ENCODE measurements around the gene GNAI1.

DNA sequence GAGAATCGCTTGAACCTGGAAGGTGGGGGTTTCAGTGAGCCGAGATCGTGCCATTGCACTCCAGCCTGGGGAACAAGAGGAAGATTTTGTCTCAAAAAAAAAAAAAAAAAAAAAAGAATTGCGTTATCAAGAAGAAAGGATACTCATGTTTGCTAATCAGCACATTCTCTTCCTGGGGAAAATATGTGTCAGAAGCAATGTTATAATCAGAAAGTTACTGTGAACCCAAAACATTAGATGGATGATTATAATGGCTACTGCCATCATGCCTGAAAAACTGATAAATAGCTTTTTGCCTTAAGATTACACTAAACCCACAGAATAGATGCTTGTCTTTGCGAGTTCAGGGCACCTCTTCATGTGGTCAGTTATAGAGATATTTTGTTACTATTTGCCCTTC, 24.3 kb upstream of the GNAI1 start:
- TF ChIP-seq, protein P1, sequence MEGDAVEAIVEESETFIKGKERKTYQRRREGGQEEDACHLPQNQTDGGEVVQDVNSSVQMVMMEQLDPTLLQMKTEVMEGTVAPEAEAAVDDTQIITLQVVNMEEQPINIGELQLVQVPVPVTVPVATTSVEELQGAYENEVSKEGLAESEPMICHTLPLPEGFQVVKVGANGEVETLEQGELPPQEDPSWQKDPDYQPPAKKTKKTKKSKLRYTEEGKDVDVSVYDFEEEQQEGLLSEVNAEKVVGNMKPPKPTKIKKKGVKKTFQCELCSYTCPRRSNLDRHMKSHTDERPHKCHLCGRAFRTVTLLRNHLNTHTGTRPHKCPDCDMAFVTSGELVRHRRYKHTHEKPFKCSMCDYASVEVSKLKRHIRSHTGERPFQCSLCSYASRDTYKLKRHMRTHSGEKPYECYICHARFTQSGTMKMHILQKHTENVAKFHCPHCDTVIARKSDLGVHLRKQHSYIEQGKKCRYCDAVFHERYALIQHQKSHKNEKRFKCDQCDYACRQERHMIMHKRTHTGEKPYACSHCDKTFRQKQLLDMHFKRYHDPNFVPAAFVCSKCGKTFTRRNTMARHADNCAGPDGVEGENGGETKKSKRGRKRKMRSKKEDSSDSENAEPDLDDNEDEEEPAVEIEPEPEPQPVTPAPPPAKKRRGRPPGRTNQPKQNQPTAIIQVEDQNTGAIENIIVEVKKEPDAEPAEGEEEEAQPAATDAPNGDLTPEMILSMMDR (IDR thresholded peaks at IDR 0.05; ENCODE audit: insufficient read depth, low read depth, low read length): no peak
- TF ChIP-seq EZH2 (IDR thresholded peaks at IDR 0.05; ENCODE audit: insufficient read depth, low read length): no peak

Data from astrocyte (in vitro differentiated cells and primary cell).